C1 segment of cervical spinal cord (tissue), 14 donors: ENCODE results near the gene ZNF598.

ENCODE experiments used
- DNase-seq, 14 donors: peaks; one replicate each; lab custom pipeline; 2025; lab: John Stamatoyannopoulos, UW

ZNF598 gene

GRCh38 chr16:2009791-2010510 lies at the start of gene ZNF598:
Gene ZNF598, minus strand, starts transcription at chr16:2009821.
- DNase-seq: peak in 13 of 14 donors; percentile 32 to 88 (median 68)

GRCh38 chr16:2058872-2059271 lies 49.3 kb upstream of the ZNF598 start:
- no peak for DNase-seq

GRCh38 chr16:2058420-2058819 lies 48.8 kb upstream of the ZNF598 start:
- no peak for DNase-seq

GRCh38 chr16:2057438-2057837 lies 47.8 kb upstream of the ZNF598 start:
- no peak for DNase-seq

- DNase-seq: peak in 10 of 14 donors; percentile 7 to 57 (median 22)
Observed at GRCh38 chr16:2056681-2057407, 47.2 kb upstream of the ZNF598 start.

- peak in 2 of 14 donors; percentile 27 to 57 for DNase-seq
Observed at GRCh38 chr16:2056077-2056476, 46.5 kb upstream of the ZNF598 start.

GRCh38 chr16:2054543-2055245 lies 45.1 kb upstream of the ZNF598 start:
- DNase-seq: no peak

GRCh38 chr16:2053897-2054296 lies 44.3 kb upstream of the ZNF598 start:
- DNase-seq: no peak

GRCh38 chr16:2053211-2053610 lies 43.6 kb upstream of the ZNF598 start:
- DNase-seq: no peak

- DNase-seq: no peak
Observed at GRCh38 chr16:2048116-2048543, 38.5 kb upstream of the ZNF598 start.

GRCh38 chr16:2047330-2048115 lies 37.9 kb upstream of the ZNF598 start, which contains the start of the genes NTHL1 and TSC2:
Gene NTHL1, minus strand, starts transcription at chr16:2047834. Its CDS starts 11 bp downstream, at chr16:2047823.
Gene TSC2, plus strand, starts transcription at chr16:2047985. Its CDS starts 631 bp downstream, at chr16:2048616.
- DNase-seq: peak; percentile 69 to 97 (median 92)

- no peak for DNase-seq
Observed at GRCh38 chr16:2046893-2047329, 37.3 kb upstream of the ZNF598 start.

- no peak for DNase-seq
Observed at GRCh38 chr16:2045965-2046892, 36.6 kb upstream of the ZNF598 start.

GRCh38 chr16:2044541-2044940 lies 34.9 kb upstream of the ZNF598 start:
- no peak for DNase-seq

- peak in 1 of 14 donors; percentile 26 for DNase-seq
Observed at GRCh38 chr16:2043667-2044451, 34.2 kb upstream of the ZNF598 start.

- DNase-seq: no peak
Observed at GRCh38 chr16:2042986-2043666, 33.5 kb upstream of the ZNF598 start.

- DNase-seq: no peak
Observed at GRCh38 chr16:2042171-2042985, 32.8 kb upstream of the ZNF598 start.
